Thyroid gland (tissue), 4 donors: ENCODE results near the gene IGFBP2. TPM values are rescaled to one million over a fixed set of nuclear protein-coding genes. Genes with fewer than 3 reads are reported as not detected.

Source experiments
- DNase-seq, 2 donors: peaks; one replicate each; pipeline ENCODE4 v3.0.0-alpha.2; 2019
- H3K27ac ChIP-seq, 3 donors: fragments of 200-600 bp; sonication (generic); 1 replicate in 2 of 3; 2 replicates in 1 of 3; pipeline ENCODE4 v1.5.1; 2016 to 2019; ENCODE audit warnings: mild to moderate bottlenecking in 1 of 3, moderate library complexity in 1 of 3
- H3K27me3 ChIP-seq: fragments of 200-600 bp; sonication (generic); one replicate; pipeline ENCODE4 v1.5.1; 2019
- H3K36me3 ChIP-seq, 2 donors: fragments of 200-600 bp; sonication (generic); one replicate each; pipeline ENCODE4 v1.5.1; 2016 to 2019
- H3K4me1 ChIP-seq, 2 donors: fragments of 200-600 bp; sonication (generic); one replicate each; pipeline ENCODE4 v1.5.1; 2017 to 2019
- H3K4me3 ChIP-seq, 3 donors: fragments of 200-600 bp; sonication (generic); replicated peaks in 1 of 3; 1 replicate in 2 of 3; 2 replicates in 1 of 3; pipeline ENCODE4 v1.5.1; 2016; ENCODE audit warnings: mild to moderate bottlenecking in 1 of 3
- H3K9me3 ChIP-seq: fragments of 200-600 bp; sonication (generic); one replicate; pipeline ENCODE4 v1.5.1; 2017
- POLR2A ChIP-seq, 2 donors: fragments of 450-650 bp; IDR thresholded peaks; one replicate each; pipeline ENCODE4 v1.6.1; 2017; ENCODE audit warnings: antibody characterized with exemption in 2 of 2, mild to moderate bottlenecking in 2 of 2, moderate library complexity in 1 of 2
- WGBS, 2 donors: methylation state at CpG; one replicate each; pipeline ENCODE4 v1.1.5; 2017; 5-methylcytosine and 5-hydroxymethylcytosine counted together
- intact Hi-C: fragments of 100-400 bp; cut with DNase I; formaldehyde crosslinking; loops from one replicate; pipeline ENCODE4 v1.15.1; 2023
- total RNA-seq, 4 donors: library from RNA; depleted of rRNA; stranded (reverse); fragments of >200 nt; gene quantifications; one replicate each; pipeline ENCODE4 v1.2.3, GENCODE V29; 2016
- TF ChIP-seq, protein P1 (sequence below), 6 experiments: fragments of 200-600 bp in 3 of 6; fragments of 450-650 bp in 3 of 6; sonication (generic) in 3 of 6; IDR thresholded peaks; one replicate each; pipeline ENCODE4 v1.5.1; 2016 to 2019; ENCODE audit warnings: antibody characterized with exemption in 6 of 6, mild to moderate bottlenecking in 2 of 6, inconsistent platforms in 1 of 6, moderate library complexity in 1 of 6

The IGFBP2 gene
- total RNA-seq, 4 donors from 2014 or later = 26.5 to 45.0 (median 40.0) TPM

- 69 to 83% methylated on average over 3 of the region's 3 CpGs for WGBS, 2 donors
- H3K27me3 ChIP-seq = no peaks in the 10 kb centered on the region
- no peak for TF ChIP-seq POLR2A (IDR thresholded peaks at IDR 0.05)
- TF ChIP-seq, protein P1, sequence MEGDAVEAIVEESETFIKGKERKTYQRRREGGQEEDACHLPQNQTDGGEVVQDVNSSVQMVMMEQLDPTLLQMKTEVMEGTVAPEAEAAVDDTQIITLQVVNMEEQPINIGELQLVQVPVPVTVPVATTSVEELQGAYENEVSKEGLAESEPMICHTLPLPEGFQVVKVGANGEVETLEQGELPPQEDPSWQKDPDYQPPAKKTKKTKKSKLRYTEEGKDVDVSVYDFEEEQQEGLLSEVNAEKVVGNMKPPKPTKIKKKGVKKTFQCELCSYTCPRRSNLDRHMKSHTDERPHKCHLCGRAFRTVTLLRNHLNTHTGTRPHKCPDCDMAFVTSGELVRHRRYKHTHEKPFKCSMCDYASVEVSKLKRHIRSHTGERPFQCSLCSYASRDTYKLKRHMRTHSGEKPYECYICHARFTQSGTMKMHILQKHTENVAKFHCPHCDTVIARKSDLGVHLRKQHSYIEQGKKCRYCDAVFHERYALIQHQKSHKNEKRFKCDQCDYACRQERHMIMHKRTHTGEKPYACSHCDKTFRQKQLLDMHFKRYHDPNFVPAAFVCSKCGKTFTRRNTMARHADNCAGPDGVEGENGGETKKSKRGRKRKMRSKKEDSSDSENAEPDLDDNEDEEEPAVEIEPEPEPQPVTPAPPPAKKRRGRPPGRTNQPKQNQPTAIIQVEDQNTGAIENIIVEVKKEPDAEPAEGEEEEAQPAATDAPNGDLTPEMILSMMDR (IDR thresholded peaks at IDR 0.05) = no peak
- H3K4me3 ChIP-seq = no peak overlapping the region
- intact Hi-C loops = no loop called here
- H3K36me3 ChIP-seq = no peaks in the 10 kb centered on the region
- DNase-seq = no peak
- H3K27ac ChIP-seq = no peak overlapping the region
- H3K4me1 ChIP-seq = peaks cover 8 to 23% of the 10 kb centered on the region in 2 donors
- H3K9me3 ChIP-seq = no peaks in the 10 kb centered on the region
These were observed 4.3 kb downstream of the IGFBP2 start for GRCh38 chr2:216637472-216637871.

DNA sequence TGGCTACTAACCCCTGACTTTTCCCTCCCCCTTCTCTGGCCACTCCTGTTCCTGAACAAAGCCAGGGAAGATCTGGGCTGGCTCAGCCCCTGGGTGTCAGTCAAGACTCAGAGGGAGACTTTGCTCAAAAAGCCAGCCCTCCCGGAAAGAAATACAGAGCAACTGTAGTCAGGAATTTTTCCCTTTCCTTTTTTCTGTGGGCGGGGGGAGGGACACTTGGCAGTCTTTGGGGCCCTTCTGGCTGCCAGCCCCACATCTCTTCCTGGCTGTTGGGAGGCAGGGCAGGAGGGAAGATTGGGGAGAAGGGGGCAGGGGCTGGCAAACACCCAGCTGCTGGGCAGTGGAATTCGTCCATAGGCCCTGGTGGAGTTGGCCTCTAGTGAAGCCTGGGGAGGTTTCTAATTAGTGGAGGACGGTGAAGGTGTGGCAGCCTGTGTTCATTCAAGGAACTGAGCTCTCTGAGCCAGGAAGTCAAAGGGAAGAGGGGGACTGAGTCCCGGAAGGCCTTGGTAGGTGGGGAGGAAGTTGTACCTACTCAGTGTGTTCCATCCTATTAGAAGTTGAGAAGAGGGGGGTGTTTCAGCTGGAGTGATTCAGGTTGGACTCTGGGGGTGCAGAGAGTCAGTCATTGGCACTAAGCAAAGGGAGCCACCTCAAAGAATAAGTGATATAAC, 10.9 kb downstream of the IGFBP2 start:
- Histone ChIP-seq H3K4me1 (peaks cover 0 to 16% of the 10 kb centered on the region in 2 donors), H3K36me3 (no peaks in the 10 kb centered on the region), H3K9me3 (no peaks in the 10 kb centered on the region), H3K27ac (peak overlapping the region in 2 of 3 donors; percentile 17 to 41), H3K27me3 (no peaks in the 10 kb centered on the region), H3K4me3 (no peak overlapping the region)
- no peak for TF ChIP-seq POLR2A (IDR thresholded peaks at IDR 0.05)
- TF ChIP-seq, protein P1 (IDR thresholded peaks at IDR 0.05) = no peak
- WGBS, 2 donors = 32 to 39% methylated on average over 5 of the region's 5 CpGs
- intact Hi-C loops = no loop called here
- no peak for DNase-seq

GRCh38 chr2:216644842-216645635, 11.8 kb downstream of the IGFBP2 start:
- H3K9me3 ChIP-seq = no peaks in the 10 kb centered on the region
- intact Hi-C loops = no loop called here
- peaks cover 0 to 16% of the 10 kb centered on the region in 2 donors for H3K4me1 ChIP-seq
- no peak overlapping the region for H3K4me3 ChIP-seq
- H3K27ac ChIP-seq = no peak overlapping the region
- H3K36me3 ChIP-seq = no peaks in the 10 kb centered on the region
- no peak for DNase-seq
- TF ChIP-seq POLR2A (IDR thresholded peaks at IDR 0.05) = no peak
- TF ChIP-seq, protein P1 (IDR thresholded peaks at IDR 0.05) = no peak
- H3K27me3 ChIP-seq = no peaks in the 10 kb centered on the region
- 65% methylated on average over 4 of the region's 4 CpGs for WGBS, 2 donors

GRCh38 chr2:216645636-216645950, 12.4 kb downstream of the IGFBP2 start:
- Histone ChIP-seq H3K4me1 (peaks cover 0 to 16% of the 10 kb centered on the region in 2 donors), H3K4me3 (no peak overlapping the region), H3K36me3 (no peaks in the 10 kb centered on the region), H3K27me3 (no peaks in the 10 kb centered on the region), H3K9me3 (no peaks in the 10 kb centered on the region), H3K27ac (no peak overlapping the region)
- 38 to 39% methylated on average over 3 of the region's 3 CpGs for WGBS, 2 donors
- no peak for TF ChIP-seq POLR2A (IDR thresholded peaks at IDR 0.05)
- TF ChIP-seq, protein P1 (IDR thresholded peaks at IDR 0.05) = no peak
- DNase-seq = peak; percentile 42 to 57
- intact Hi-C loops = no loop called here

- DNase-seq = no peak
- WGBS, 2 donors = 93 to 97% methylated on average over 3 of the region's 3 CpGs
- Histone ChIP-seq H3K27me3 (no peaks in the 10 kb centered on the region), H3K4me1 (peaks cover 0 to 16% of the 10 kb centered on the region in 2 donors), H3K36me3 (no peaks in the 10 kb centered on the region), H3K4me3 (no peak overlapping the region), H3K9me3 (no peaks in the 10 kb centered on the region), H3K27ac (no peak overlapping the region)
- no peak for TF ChIP-seq POLR2A (IDR thresholded peaks at IDR 0.05)
- TF ChIP-seq, protein P1 (IDR thresholded peaks at IDR 0.05) = no peak
- intact Hi-C loops = no loop called here
These were observed 12.9 kb downstream of the IGFBP2 start for GRCh38 chr2:216646116-216646515.
